WTC11 (cell line): ENCODE results near the gene AKAP9. TPM values are rescaled to one million over a fixed set of nuclear protein-coding genes. Genes with fewer than 3 reads are reported as not detected.

Experiments used
- ATAC-seq: fragments of 200-7000 bp; cut with Tn5 transposase; 2 replicates; pipeline ENCODE4 v1.10.0; 2021; ENCODE audit warnings: mild to moderate bottlenecking, moderate library complexity
- CTCF ChIA-PET: fragments of 300-600 bp; sonication (Branson Sonifier 250); formaldehyde crosslinking; loops from one replicate; lab custom pipeline; 2021; ENCODE audit warnings: antibody characterized with exemption; lab: Charles Lee
- POLR2A ChIA-PET: fragments of 350-600 bp; sonication (Branson Sonifier 250); formaldehyde crosslinking; loops from one replicate; lab custom pipeline; 2021; ENCODE audit warnings: antibody characterized with exemption; lab: Charles Lee
- DNase-seq: peaks from one replicate; pipeline ENCODE4 v3.0.0; 2021; ENCODE audit warnings: low spot score
- H3K27ac Mint-ChIP-seq: 2 replicates; pipeline ENCODE4 v1.8.0; 2021; ENCODE audit warnings: mixed read lengths
- H3K27me3 Mint-ChIP-seq: 2 replicates; pipeline ENCODE4 v1.8.0; 2021; ENCODE audit warnings: low read depth, mild to moderate bottlenecking, moderate library complexity, mixed read lengths
- H3K36me3 Mint-ChIP-seq: 2 replicates; pipeline ENCODE4 v1.8.0; 2021; ENCODE audit warnings: mixed read lengths
- H3K4me1 Mint-ChIP-seq: 2 replicates; pipeline ENCODE4 v1.8.0; 2022; ENCODE audit warnings: mixed read lengths
- H3K4me3 Mint-ChIP-seq: 2 replicates; pipeline ENCODE4 v1.8.0; 2021; ENCODE audit warnings: mild to moderate bottlenecking, moderate library complexity, mixed read lengths
- H3K9me3 Mint-ChIP-seq: 2 replicates; pipeline ENCODE4 v1.8.0; 2021; ENCODE audit warnings: mixed read lengths
- ATF2 ChIP-seq: sonication (generic); formaldehyde crosslinking; IDR thresholded peaks from 2 replicates; pipeline ENCODE4 v1.8.1; 2022; ENCODE audit warnings: low read depth, missing genetic modification reagents, borderline replicate concordance
- ATF6 ChIP-seq: sonication (generic); formaldehyde crosslinking; IDR thresholded peaks from 2 replicates; pipeline ENCODE4 v1.8.1; 2023; ENCODE audit warnings: mild to moderate bottlenecking, missing genetic modification reagents
- CREM ChIP-seq: sonication (generic); formaldehyde crosslinking; IDR thresholded peaks from 2 replicates; pipeline ENCODE4 v1.8.1; 2022; ENCODE audit warnings: mild to moderate bottlenecking, missing genetic modification reagents, moderate library complexity
- CTCF ChIP-seq: fragments of 200-600 bp; IDR thresholded peaks from 2 replicates; pipeline ENCODE4 v1.8.0; 2022; ENCODE audit warnings: antibody characterized with exemption
- EMX1 ChIP-seq: fragments of 250-450 bp; sonication (Bioruptor Pico); IDR thresholded peaks from 2 replicates; pipeline ENCODE4 v1.8.0; 2021; ENCODE audit warnings: mild to moderate bottlenecking
- ETV6 ChIP-seq: sonication (generic); formaldehyde crosslinking; IDR thresholded peaks from 2 replicates; pipeline ENCODE4 v1.8.1; 2022; ENCODE audit warnings: mild to moderate bottlenecking, missing genetic modification reagents
- FOXK1 ChIP-seq: sonication (generic); formaldehyde crosslinking; IDR thresholded peaks from 2 replicates; pipeline ENCODE4 v1.8.0; 2022; ENCODE audit warnings: mild to moderate bottlenecking, moderate library complexity, missing genetic modification reagents
- FOXP4 ChIP-seq: sonication (generic); formaldehyde crosslinking; IDR thresholded peaks from 2 replicates; pipeline ENCODE4 v1.8.0; 2022; ENCODE audit warnings: mild to moderate bottlenecking, missing genetic modification reagents
- NR3C1 ChIP-seq: sonication (generic); formaldehyde crosslinking; conservative IDR thresholded peaks from 2 replicates; pipeline ENCODE4 v1.8.1; 2023; ENCODE audit warnings: low read depth, mild to moderate bottlenecking, missing genetic modification reagents
- PREB ChIP-seq: sonication (generic); formaldehyde crosslinking; IDR thresholded peaks from 2 replicates; pipeline ENCODE4 v1.8.1; 2022; ENCODE audit warnings: mild to moderate bottlenecking, missing genetic modification reagents, moderate library complexity, borderline replicate concordance
- PRRX2 ChIP-seq: fragments of 250-450 bp; sonication (Bioruptor Pico); IDR thresholded peaks from 2 replicates; pipeline ENCODE4 v1.8.0; 2021; ENCODE audit warnings: mild to moderate bottlenecking
- TP53 ChIP-seq: sonication (generic); formaldehyde crosslinking; IDR thresholded peaks from 2 replicates; pipeline ENCODE4 v1.8.1; 2023; ENCODE audit warnings: mild to moderate bottlenecking, missing genetic modification reagents
- USF1 ChIP-seq: sonication (generic); formaldehyde crosslinking; IDR thresholded peaks from 2 replicates; pipeline ENCODE4 v1.8.0; 2022; ENCODE audit warnings: mild to moderate bottlenecking, missing genetic modification reagents
- ZNF232 ChIP-seq: sonication (generic); formaldehyde crosslinking; IDR thresholded peaks from 2 replicates; pipeline ENCODE4 v1.8.0; 2022; ENCODE audit warnings: mild to moderate bottlenecking, missing genetic modification reagents
- total RNA-seq: library from RNA; stranded (reverse); gene quantifications from 3 replicates; pipeline ENCODE4 v1.2.3, GENCODE V29; 2021

Gene AKAP9
- total RNA-seq, 1 experiment from 2014 or later: 35.2 TPM

- H3K27me3 Mint-ChIP-seq: no peaks in the 10 kb centered on the region
- H3K4me3 Mint-ChIP-seq: no peak overlapping the region
- no peak for DNase-seq
- ChIA-PET POLR2A (no interaction called here), CTCF (interaction anchor here (1.7 kb wide), 1 partner anchor 316 kb away, joined by 5 read pairs; the partner anchor contains the start of gene GATAD1)
- no peak for TF ChIP-seq USF1 (CRISPR knock-in tag)
- TF ChIP-seq PRRX2 (CRISPR knock-in tag): no peak
- no peak for TF ChIP-seq NR3C1 (CRISPR knock-in tag)
- no peak for TF ChIP-seq CTCF
- no peak for TF ChIP-seq FOXK1 (CRISPR knock-in tag)
- ATAC-seq: no peak
- peaks cover 20% of the 10 kb centered on the region for H3K4me1 Mint-ChIP-seq
- H3K27ac Mint-ChIP-seq: peak overlapping the region; percentile 13; the same call in 1 of the 2 replicates
- H3K9me3 Mint-ChIP-seq: no peaks in the 10 kb centered on the region
- peaks cover 48% of the 10 kb centered on the region for H3K36me3 Mint-ChIP-seq
Measured at GRCh38 chr7:92131093-92131492, 190.4 kb downstream of the AKAP9 start.

- H3K36me3 Mint-ChIP-seq: peaks cover 40% of the 10 kb centered on the region
- ChIA-PET CTCF (interaction anchor here (0.6 to 2.1 kb wide), 4 partner anchors 34 to 329 kb away, joined by 3 to 9 read pairs (median 4); partner anchors contain the start of genes AKAP9 and GATAD1), POLR2A (no interaction called here)
- H3K27me3 Mint-ChIP-seq: no peaks in the 10 kb centered on the region
- peak overlapping the region; percentile 17; the same call in 1 of the 2 replicates for H3K27ac Mint-ChIP-seq
- no peaks in the 10 kb centered on the region for H3K9me3 Mint-ChIP-seq
- no peak for TF ChIP-seq TP53 (CRISPR knock-in tag)
- no peak for TF ChIP-seq ATF2
- TF ChIP-seq ATF6 (CRISPR knock-in tag): no peak
- no peak for TF ChIP-seq PREB (CRISPR knock-in tag)
- peak overlapping the region; percentile 98 for H3K4me3 Mint-ChIP-seq
- peaks cover 20% of the 10 kb centered on the region for H3K4me1 Mint-ChIP-seq
- DNase-seq (no peak), ATAC-seq (no peak)
Measured at GRCh38 chr7:92131764-92132330, 191.2 kb downstream of the AKAP9 start.

GRCh38 chr7:92133133-92133736 is 192.6 kb downstream of the AKAP9 start:
- no peak for TF ChIP-seq CREM (CRISPR knock-in tag)
- TF ChIP-seq FOXP4: no peak
- no peak for TF ChIP-seq EMX1 (CRISPR knock-in tag)
- TF ChIP-seq ETV6 (CRISPR knock-in tag): 0 out of 2 replicates have a peak, but pooled peaks have one; percentile 13
- TF ChIP-seq NR3C1 (CRISPR knock-in tag): no peak
- no peak for TF ChIP-seq ZNF232 (CRISPR knock-in tag)
- Mint-ChIP-seq H3K27me3 (no peaks in the 10 kb centered on the region), H3K36me3 (peaks cover 27% of the 10 kb centered on the region), H3K9me3 (no peaks in the 10 kb centered on the region), H3K4me1 (peaks cover 20% of the 10 kb centered on the region), H3K27ac (peak overlapping the region; percentile 89), H3K4me3 (peak overlapping the region; percentile 98)
- POLR2A ChIA-PET: interaction anchor here (0.7 kb wide), 1 partner anchor 303 kb away, joined by 3 read pairs; no protein-coding TSS in a partner anchor
- no peak for ATAC-seq
- no peak for DNase-seq
- CTCF ChIA-PET: interaction anchor here (0.6 to 2.2 kb wide), 6 partner anchors 9 to 460 kb away, joined by 3 to 9 read pairs (median 5); partner anchors contain the start of genes AKAP9 and GATAD1
